Spinal cord (tissue), 10 donors: ENCODE results near the gene DGKQ. TPM values are rescaled to one million over a fixed set of nuclear protein-coding genes. Genes with fewer than 3 reads are reported as not detected.

Experiments used
- DNase-seq, 6 donors: peaks; one replicate each; pipeline versions ENCODE4 v3.0.0 to v3.0.0-alpha.2; 2013 to 2015; ENCODE audit warnings: low spot score in 6 of 6, low read depth in 4 of 6
- H3K27ac ChIP-seq: one replicate; pipeline ENCODE4 v1.5.1; 2013; ENCODE audit warnings: low read depth, low read length, control low read depth
- H3K27me3 ChIP-seq: one replicate; pipeline ENCODE4 v1.6.1; 2013; ENCODE audit warnings: low read length; ENCODE audit not compliant: control insufficient read depth, insufficient read depth
- H3K36me3 ChIP-seq: one replicate; pipeline ENCODE4 v1.6.1; 2013; ENCODE audit warnings: low read length; ENCODE audit not compliant: control insufficient read depth, insufficient read depth
- H3K4me1 ChIP-seq: one replicate; pipeline ENCODE4 v1.6.1; 2013; ENCODE audit warnings: low read length; ENCODE audit not compliant: control insufficient read depth, insufficient read depth
- H3K4me3 ChIP-seq: one replicate; pipeline ENCODE4 v1.5.1; 2013; ENCODE audit warnings: low read depth, low read length, control low read depth
- H3K9me3 ChIP-seq: one replicate; pipeline ENCODE4 v1.6.1; 2013; ENCODE audit warnings: low read length; ENCODE audit not compliant: control insufficient read depth, insufficient read depth
- WGBS: methylation state at CpG from one replicate; pipeline ENCODE4 v1.1.5; 2013; ENCODE audit warnings: missing lambda C conversion rate; ENCODE audit not compliant: insufficient coverage; 5-methylcytosine and 5-hydroxymethylcytosine counted together
- polyA plus RNA-seq, 2 donors: library from polyadenylated mRNA; unstranded; fragments of 120-200 nt; gene quantifications; one replicate each; pipeline ENCODE4 v1.2.1, GENCODE V29; 2013; ENCODE audit not compliant: insufficient read length in 2 of 2
- total RNA-seq, 2 donors: library from RNA; depleted of rRNA in 1 of 2; stranded (reverse); fragments of 120-200 nt in 1 of 2; fragments of >200 nt in 1 of 2; gene quantifications; one replicate each; pipeline versions ENCODE4 v1.2.3 to v1.2.4, GENCODE V29; 2013 to 2014
- donor health status: healthy.

Gene DGKQ
- total and polyA plus RNA-seq, 4 donors: 10.4 to 28.4 (median 18.4) TPM

DNA sequence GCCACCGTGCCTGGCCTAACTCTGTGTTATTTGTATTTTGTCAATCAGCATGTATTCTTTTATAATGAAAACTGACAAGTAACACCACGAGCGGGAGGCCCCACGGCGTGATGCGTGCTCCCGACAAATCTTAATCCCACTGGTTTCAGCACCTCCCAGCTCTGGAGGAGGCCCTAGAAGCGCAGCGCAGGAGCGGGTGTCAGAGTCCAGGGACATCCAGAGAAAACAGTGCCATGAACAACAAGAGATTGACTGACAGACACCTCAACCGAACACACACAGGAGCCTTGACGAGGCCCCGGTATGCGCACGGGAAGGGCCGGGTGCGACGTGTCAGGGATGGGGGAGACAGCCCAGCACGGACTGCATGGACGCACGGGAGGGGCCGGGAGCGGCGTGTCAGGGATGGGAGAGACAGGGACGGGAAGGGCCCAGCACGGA, 64.2 kb downstream of the DGKQ start:
- Histone ChIP-seq H3K9me3 (no peaks in the 10 kb centered on the region), H3K36me3 (peaks cover 79% of the 10 kb centered on the region), H3K27ac (no peak overlapping the region), H3K4me1 (peaks cover 51% of the 10 kb centered on the region), H3K4me3 (no peak overlapping the region), H3K27me3 (no peaks in the 10 kb centered on the region)
- DNase-seq: no peak
- WGBS: 92% methylated on average over 25 of the region's 26 CpGs

Other genes with a start within 250 kb of the DGKQ start
- 10 to 100 TPM in 1 of 2 donors, 1 to 10 TPM in 1; 5.3 to 15.4 TPM for gene CPLX1, start 147.4 kb downstream of the DGKQ start, total RNA-seq
- 100 to 1,000 TPM; 114 to 117 TPM for gene CPLX1, start 147.4 kb downstream of the DGKQ start, polyA plus RNA-seq
- gene GAK, start 41.3 kb downstream of the DGKQ start, total RNA-seq: 10 to 100 TPM; 41.8 to 59.2 TPM
- gene GAK, start 41.3 kb downstream of the DGKQ start, polyA plus RNA-seq: 10 to 100 TPM; 63.0 to 78.8 TPM
- 10 to 100 TPM; 27.1 to 31.9 TPM for gene TMEM175, start 41.1 kb downstream of the DGKQ start, total RNA-seq
- gene TMEM175, start 41.1 kb downstream of the DGKQ start, polyA plus RNA-seq: 10 to 100 TPM; 70.9 to 78.7 TPM
- gene IDUA, start 13.5 kb upstream of the DGKQ start, total RNA-seq: 10 to 100 TPM in 1 of 2 donors, 1 to 10 TPM in 1; 5.1 to 24.7 TPM
- gene IDUA, start 13.5 kb upstream of the DGKQ start, polyA plus RNA-seq: 10 to 100 TPM; 29.2 to 40.2 TPM
- gene SLC26A1, start 19.8 kb upstream of the DGKQ start, total RNA-seq: 1 to 10 TPM in 1 of 2 donors, under 1 TPM in 1; 0.79 to 1.2 TPM
- gene SLC26A1, start 19.8 kb upstream of the DGKQ start, polyA plus RNA-seq: 1 to 10 TPM; 9.3 to 9.5 TPM
- gene FGFRL1, start 38.1 kb upstream of the DGKQ start, total RNA-seq: 10 to 100 TPM; 11.2 to 39.2 TPM
- 10 to 100 TPM; 27.5 to 43.7 TPM for gene FGFRL1, start 38.1 kb upstream of the DGKQ start, polyA plus RNA-seq
- 1 to 10 TPM; 3.9 to 7.5 TPM for gene RNF212, start 140.0 kb upstream of the DGKQ start, total RNA-seq
- 10 to 100 TPM in 1 of 2 donors, 1 to 10 TPM in 1; 9.8 to 12.6 TPM for gene RNF212, start 140.0 kb upstream of the DGKQ start, polyA plus RNA-seq
- gene SPON2, start 199.0 kb upstream of the DGKQ start, total RNA-seq: 10 to 100 TPM; 10.6 to 29.5 TPM
- 10 to 100 TPM; 19.8 to 23.2 TPM for gene SPON2, start 199.0 kb upstream of the DGKQ start, polyA plus RNA-seq